Epithelial cell of esophagus (primary cell): Measurements from ENCODE around the gene KHDRBS2.

Experiments
- DNase-seq: peaks from one replicate; pipeline ENCODE4 v3.0.0; 2010; ENCODE audit warnings: low read depth
- H3K4me3 ChIP-seq: 2 replicates; pipeline ENCODE4 v1.5.1; 2011; ENCODE audit warnings: mild to moderate bottlenecking, low read length, control low read depth
- TF ChIP-seq, protein P1 (sequence below): IDR thresholded peaks from 2 replicates; pipeline ENCODE4 v1.5.1; 2011; ENCODE audit warnings: low read depth, mild to moderate bottlenecking, low read length, control low read depth, inconsistent platforms; ENCODE audit not compliant: insufficient read depth; ENCODE audit errors: missing control alignments

KHDRBS2 gene

DNA sequence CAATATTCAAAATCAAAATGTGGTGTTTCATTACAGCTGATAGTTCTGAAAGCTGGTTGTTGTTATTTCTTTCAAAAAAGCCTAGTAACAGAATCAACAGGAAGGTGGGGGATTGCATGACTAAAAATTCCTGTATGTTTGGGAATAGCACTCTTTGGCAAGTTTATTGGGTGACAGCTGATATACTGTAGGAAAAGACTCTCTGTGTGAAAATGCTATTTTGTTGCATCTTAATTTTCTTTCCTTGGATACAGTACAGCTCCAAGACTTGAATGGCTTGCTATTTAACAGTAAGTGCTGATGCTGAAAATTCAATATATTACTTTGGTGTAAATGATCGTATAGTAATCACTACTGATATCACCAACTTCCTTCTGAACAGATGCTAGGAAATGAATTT lies 336.1 kb downstream of the KHDRBS2 start:
- TF ChIP-seq, protein P1, sequence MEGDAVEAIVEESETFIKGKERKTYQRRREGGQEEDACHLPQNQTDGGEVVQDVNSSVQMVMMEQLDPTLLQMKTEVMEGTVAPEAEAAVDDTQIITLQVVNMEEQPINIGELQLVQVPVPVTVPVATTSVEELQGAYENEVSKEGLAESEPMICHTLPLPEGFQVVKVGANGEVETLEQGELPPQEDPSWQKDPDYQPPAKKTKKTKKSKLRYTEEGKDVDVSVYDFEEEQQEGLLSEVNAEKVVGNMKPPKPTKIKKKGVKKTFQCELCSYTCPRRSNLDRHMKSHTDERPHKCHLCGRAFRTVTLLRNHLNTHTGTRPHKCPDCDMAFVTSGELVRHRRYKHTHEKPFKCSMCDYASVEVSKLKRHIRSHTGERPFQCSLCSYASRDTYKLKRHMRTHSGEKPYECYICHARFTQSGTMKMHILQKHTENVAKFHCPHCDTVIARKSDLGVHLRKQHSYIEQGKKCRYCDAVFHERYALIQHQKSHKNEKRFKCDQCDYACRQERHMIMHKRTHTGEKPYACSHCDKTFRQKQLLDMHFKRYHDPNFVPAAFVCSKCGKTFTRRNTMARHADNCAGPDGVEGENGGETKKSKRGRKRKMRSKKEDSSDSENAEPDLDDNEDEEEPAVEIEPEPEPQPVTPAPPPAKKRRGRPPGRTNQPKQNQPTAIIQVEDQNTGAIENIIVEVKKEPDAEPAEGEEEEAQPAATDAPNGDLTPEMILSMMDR: no peak
- DNase-seq: no peak
- no peak overlapping the region for H3K4me3 ChIP-seq

DNA sequence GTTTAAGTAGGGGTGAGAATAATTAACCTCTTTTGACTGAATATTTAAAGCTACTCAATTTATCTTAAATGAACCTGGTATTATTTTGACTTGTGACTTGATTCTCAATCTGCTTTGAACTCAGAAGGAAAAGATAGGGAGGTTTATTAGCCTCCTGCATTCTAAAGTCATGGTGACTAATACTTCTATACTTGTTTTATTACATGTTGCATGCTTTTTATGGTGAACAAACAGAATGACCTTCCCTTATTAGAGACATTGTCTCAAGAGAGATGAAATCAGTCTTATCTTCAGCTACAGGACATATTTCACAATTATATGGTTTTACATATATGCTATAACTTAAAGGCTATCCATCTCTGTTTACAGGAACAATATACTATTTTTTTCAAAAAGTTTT lies 336.9 kb downstream of the KHDRBS2 start:
- no peak for DNase-seq
- no peak overlapping the region for H3K4me3 ChIP-seq
- TF ChIP-seq, protein P1: no peak

DNA sequence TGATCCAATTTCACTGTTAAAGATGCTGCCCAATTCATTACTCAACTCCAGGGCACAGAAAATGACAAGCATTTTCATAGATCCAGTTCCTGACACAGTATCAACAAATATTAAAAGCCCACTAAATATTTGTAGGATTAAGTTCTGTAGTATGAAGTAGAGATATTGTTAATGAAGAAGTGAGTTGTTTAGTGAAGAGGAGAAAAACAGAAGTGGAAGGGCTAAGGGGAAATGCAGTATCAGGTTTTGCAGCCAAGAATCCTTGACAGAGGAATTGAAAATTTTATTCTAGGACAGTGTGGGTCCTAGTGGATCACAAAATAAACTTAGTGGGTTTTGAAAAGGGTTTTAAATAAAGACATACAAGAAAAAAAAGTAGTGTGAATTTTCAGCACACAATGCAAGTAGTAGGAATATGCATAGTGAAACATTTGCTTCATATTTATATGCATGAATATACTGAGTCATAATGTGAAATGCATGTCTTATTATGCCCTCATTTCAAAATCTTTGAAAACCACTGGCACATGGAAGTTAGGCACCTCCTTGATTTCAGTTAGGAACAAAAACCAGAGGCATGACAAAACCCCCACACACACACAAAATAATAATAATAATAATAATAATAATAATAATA lies 338.6 kb downstream of the KHDRBS2 start:
- no peak for DNase-seq
- TF ChIP-seq, protein P1: no peak
- no peak overlapping the region for H3K4me3 ChIP-seq

DNA sequence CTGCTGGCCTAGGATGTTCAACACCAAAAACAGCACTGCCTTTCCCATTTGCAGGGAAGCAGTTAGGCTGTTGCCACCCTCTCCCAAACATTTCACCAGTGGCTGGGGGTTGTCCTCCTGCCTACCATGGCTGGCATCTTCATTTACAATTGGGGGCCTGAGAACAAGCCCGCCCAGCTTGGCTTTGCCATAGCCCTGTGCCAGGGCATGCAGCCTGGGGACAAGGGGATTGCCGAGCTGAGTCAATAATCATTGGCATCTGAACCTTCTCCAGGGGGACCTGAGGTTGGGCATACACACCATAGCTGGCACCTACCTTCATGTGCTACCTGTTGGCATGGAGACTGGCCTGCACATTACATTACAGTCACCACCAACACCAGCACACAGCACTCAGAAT lies 345.1 kb downstream of the KHDRBS2 start:
- no peak for DNase-seq
- no peak overlapping the region for H3K4me3 ChIP-seq

DNA sequence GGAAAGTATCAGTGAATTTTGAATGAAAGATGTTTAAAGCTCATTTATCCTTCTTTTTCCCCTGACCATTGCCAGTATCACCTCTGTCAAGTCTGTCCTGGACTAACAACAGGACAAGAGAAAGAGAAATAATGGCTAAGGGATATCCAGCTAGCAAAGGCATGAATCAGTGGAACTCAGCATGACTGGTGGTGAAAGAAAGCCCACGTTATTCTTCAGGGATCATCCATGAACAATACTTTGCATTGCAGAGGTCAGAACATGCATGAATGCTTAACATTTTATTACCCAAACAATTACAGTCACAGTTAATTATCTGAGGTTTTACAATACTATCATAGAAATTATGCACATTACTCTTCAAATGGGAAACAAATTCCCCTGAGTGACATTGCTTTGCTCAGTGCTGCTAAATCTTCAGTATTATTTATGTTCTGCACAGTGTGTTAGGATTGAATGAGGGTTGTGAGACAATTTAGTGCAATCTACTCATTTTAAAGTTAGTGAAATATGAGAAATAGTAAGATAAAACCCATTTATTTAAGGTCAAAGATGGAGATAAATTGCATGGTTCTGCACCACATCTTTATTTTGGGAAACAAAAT lies 350.7 kb downstream of the KHDRBS2 start:
- TF ChIP-seq, protein P1: no peak
- DNase-seq: no peak
- no peak overlapping the region for H3K4me3 ChIP-seq

More for the DNA sequence above, 345.1 kb downstream of the KHDRBS2 start:
- TF ChIP-seq, protein P1: no peak

DNA sequence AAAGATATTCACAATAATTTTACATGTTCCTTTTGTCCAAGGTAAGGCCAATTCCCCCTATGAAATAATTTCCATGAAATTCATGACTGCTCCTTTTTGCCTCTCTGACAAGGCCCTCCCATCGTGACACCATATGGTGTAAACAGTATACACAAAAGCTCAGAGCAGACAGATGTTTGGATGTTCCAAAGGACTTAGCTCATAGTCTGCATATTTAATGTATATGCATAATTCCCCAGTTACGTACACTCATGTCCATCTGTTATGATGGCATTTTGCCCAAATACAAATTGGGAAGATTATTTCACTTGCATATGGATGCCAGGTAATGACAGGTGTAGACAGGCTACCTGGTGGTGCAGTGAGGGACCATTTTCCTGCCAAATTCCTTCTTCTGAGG lies 376.5 kb downstream of the KHDRBS2 start:
- no peak overlapping the region for H3K4me3 ChIP-seq
- TF ChIP-seq, protein P1: no peak
- no peak for DNase-seq

DNA sequence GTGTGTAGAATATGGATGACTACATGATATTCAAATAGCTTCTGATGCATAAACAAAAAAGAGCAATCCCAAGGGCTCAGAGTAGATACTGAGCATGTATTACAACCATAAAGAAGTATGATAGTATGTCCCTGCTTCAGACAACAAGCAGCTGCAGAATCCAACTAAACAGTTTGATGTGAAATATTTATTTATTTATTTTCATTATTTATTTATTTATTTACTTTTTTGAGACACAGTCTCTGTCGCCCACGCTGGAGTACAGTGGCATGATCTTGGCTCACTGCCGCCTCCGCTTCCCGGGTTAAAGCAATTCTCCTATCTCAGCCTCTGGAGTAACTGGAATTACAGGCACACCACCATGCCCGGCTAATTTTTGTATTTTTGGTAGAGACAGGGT lies 384.3 kb downstream of the KHDRBS2 start:
- TF ChIP-seq, protein P1: no peak
- DNase-seq: no peak
- H3K4me3 ChIP-seq: no peak overlapping the region
